Measurements from ENCODE around the gene GLI2.

- TF ChIP-seq, protein P1, sequence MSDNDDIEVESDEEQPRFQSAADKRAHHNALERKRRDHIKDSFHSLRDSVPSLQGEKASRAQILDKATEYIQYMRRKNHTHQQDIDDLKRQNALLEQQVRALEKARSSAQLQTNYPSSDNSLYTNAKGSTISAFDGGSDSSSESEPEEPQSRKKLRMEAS (IDR thresholded peaks at IDR 0.05), result no peak
- TF ChIP-seq CREB1 (IDR thresholded peaks at IDR 0.05; ENCODE audit: low read depth) (no peak), EP300 (IDR thresholded peaks at IDR 0.05; ENCODE audit: borderline replicate concordance) (no peak), NFIC (IDR thresholded peaks at IDR 0.05) (no peak), TCF12 (IDR thresholded peaks at IDR 0.05; ENCODE audit: low read depth) (no peak), USF1 (IDR thresholded peaks at IDR 0.05) (no peak)
Observed at GRCh38 chr2:120767486-120768005, 31.9 kb downstream of the GLI2 start.
